Measurements from ENCODE around the gene CBFB.

CBFB gene

DNA sequence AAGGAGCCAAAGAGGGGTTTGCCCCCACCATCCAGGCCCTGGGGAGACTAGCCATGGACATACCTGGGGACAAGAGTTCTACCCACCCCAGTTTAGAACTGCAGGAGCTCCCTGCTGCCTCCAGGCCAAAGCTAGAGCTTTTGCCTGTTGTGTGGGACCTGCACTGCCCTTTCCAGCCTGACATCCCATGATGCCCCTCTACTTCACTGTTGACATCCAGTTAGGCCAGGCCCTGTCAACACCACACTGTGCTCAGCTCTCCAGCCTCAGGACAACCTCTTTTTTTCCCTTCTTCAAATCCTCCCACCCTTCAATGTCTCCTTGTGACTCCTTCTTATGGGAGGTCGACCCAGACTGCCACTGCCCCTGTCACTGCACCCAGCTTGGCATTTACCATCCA is 19.8 kb upstream of the CBFB start:
- H3K4me1 ChIP-seq (ENCODE audit: control extremely low read depth in 1 of 4, control insufficient read depth in 4 of 4, insufficient read depth in 4 of 4, low read length in 3 of 4), result peaks cover 0 to 12% (median 11%) of the 10 kb centered on the region in 4 experiments
- ChIA-PET CTCF (interaction anchor here (1.0 kb wide), 1 partner anchor 176 kb away, joined by 3 read pairs; no protein-coding TSS in a partner anchor), POLR2A (no interaction called here)
- H3K4me3 ChIP-seq (ENCODE audit: control insufficient read depth in 1 of 7, extremely low read depth in 1 of 7, insufficient read depth in 4 of 7, low read depth in 2 of 7, low read length in 6 of 7), result no peak overlapping the region
- no peaks in the 10 kb centered on the region for H3K9me3 ChIP-seq (ENCODE audit: control extremely low read depth in 1 of 5, control insufficient read depth in 4 of 5, insufficient read depth in 2 of 5, low read depth in 1 of 5, low read length in 4 of 5)
- H3K27me3 ChIP-seq (replicated peaks in 2 of 5; ENCODE audit: control insufficient read depth in 4 of 5, insufficient read depth in 5 of 5, low read length in 4 of 5), result peaks cover 0 to 9% (median 5%) of the 10 kb centered on the region in 5 experiments
- 86% methylated on average over 1 of the region's 1 CpG for WGBS (ENCODE audit: insufficient coverage)
- H3K36me3 ChIP-seq (ENCODE audit: control insufficient read depth in 4 of 4, insufficient read depth in 4 of 4, low read length in 3 of 4), result no peaks in the 10 kb centered on the region
- no peak overlapping the region for H3K27ac ChIP-seq (ENCODE audit: insufficient read depth in 1 of 2, low read depth in 1 of 2, low read length in 2 of 2, poor library complexity in 1 of 2, severe bottlenecking in 2 of 2)
- no peak for DNase-seq

DNA sequence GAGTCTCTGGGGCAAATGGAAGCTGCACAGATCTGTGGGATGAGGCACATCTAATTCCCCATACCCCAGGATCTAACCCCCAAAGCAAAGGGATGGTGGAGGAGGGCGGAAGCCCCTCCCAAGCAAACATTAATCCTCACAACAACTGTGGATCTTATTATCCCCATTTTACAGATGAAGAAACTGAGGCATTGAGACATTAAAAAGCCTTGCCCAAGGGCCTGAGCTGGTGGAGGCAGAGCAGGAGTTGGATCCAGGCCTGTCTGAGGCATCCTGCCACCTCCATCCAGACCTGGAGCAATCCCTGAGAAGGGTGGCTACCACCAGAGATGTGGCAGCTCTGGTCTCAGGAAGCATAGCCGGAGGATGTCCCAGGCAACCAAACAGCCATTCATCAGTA is 17.7 kb upstream of the CBFB start:
- WGBS (ENCODE audit: insufficient coverage), result 100% methylated on average over 1 of the region's 2 CpGs
- POLR2A ChIA-PET, result no interaction called here

DNA sequence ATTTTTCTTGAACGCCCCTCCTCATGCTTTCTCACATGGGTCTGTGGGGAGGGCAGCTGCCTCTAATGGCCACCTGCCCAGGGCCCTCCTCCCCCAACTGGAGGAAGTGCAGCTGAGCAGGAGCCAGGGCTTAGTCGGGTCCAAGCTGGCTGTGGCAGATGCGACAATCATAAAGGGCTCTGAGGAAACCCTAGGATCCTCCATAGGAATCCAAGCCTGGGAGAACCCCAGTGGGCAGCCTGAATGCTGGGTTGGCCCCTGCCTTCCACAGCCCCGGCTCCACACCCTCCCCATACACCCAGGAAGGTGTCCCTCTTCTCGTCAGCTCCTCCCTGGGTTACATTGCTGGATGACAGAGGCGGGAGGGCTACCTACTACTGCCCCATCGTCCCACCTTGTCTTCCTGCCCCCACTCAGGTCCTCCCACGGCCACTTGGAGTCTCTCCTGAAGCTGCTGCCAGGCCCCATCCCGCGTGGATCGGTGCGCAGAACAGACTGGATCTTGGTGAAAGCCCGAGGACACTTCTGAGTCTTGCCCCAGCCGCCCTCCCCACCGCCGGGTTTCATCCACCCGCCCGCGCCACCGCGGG is 15.6 kb upstream of the CBFB start:
- Histone ChIP-seq H3K4me3 (ENCODE audit: control insufficient read depth in 1 of 7, extremely low read depth in 1 of 7, insufficient read depth in 4 of 7, low read depth in 2 of 7, low read length in 6 of 7) (peak overlapping the region in 6 of 7 experiments; percentile 53 to 77 (median 62)), H3K27ac (ENCODE audit: insufficient read depth in 1 of 2, low read depth in 1 of 2, low read length in 2 of 2, poor library complexity in 1 of 2, severe bottlenecking in 2 of 2) (no peak overlapping the region), H3K36me3 (ENCODE audit: control insufficient read depth in 4 of 4, insufficient read depth in 4 of 4, low read length in 3 of 4) (no peaks in the 10 kb centered on the region), H3K4me1 (ENCODE audit: control extremely low read depth in 1 of 4, control insufficient read depth in 4 of 4, insufficient read depth in 4 of 4, low read length in 3 of 4) (peaks cover 0 to 18% (median 16%) of the 10 kb centered on the region in 4 experiments), H3K27me3 (replicated peaks in 2 of 5; ENCODE audit: control insufficient read depth in 4 of 5, insufficient read depth in 5 of 5, low read length in 4 of 5) (peaks cover 0 to 15% (median 13%) of the 10 kb centered on the region in 5 experiments), H3K9me3 (ENCODE audit: control extremely low read depth in 1 of 5, control insufficient read depth in 4 of 5, insufficient read depth in 2 of 5, low read depth in 1 of 5, low read length in 4 of 5) (no peaks in the 10 kb centered on the region)
- no peak for DNase-seq
- 6% methylated on average over 16 of the region's 21 CpGs for WGBS (ENCODE audit: insufficient coverage)
- ChIA-PET CTCF (interaction anchor here (0.6 to 9.0 kb wide), 20 partner anchors 9 to 146 kb away, joined by 3 to 65 read pairs (median 4); partner anchors contain the start of genes CBFB and TRADD), POLR2A (interaction anchor here (0.6 to 0.7 kb wide), 4 partner anchors 13 to 570 kb away, joined by 3 to 4 read pairs (median 3); no protein-coding TSS in a partner anchor)

More for the DNA sequence above, 17.7 kb upstream of the CBFB start:
- H3K4me1 ChIP-seq (ENCODE audit: control extremely low read depth in 1 of 4, control insufficient read depth in 4 of 4, insufficient read depth in 4 of 4, low read length in 3 of 4), result peaks cover 0 to 18% (median 16%) of the 10 kb centered on the region in 4 experiments
- no peak overlapping the region for H3K27ac ChIP-seq (ENCODE audit: insufficient read depth in 1 of 2, low read depth in 1 of 2, low read length in 2 of 2, poor library complexity in 1 of 2, severe bottlenecking in 2 of 2)
- H3K36me3 ChIP-seq (ENCODE audit: control insufficient read depth in 4 of 4, insufficient read depth in 4 of 4, low read length in 3 of 4), result no peaks in the 10 kb centered on the region
- no peak overlapping the region for H3K4me3 ChIP-seq (ENCODE audit: control insufficient read depth in 1 of 7, extremely low read depth in 1 of 7, insufficient read depth in 4 of 7, low read depth in 2 of 7, low read length in 6 of 7)
- peaks cover 0 to 16% (median 14%) of the 10 kb centered on the region in 5 experiments for H3K27me3 ChIP-seq (replicated peaks in 2 of 5; ENCODE audit: control insufficient read depth in 4 of 5, insufficient read depth in 5 of 5, low read length in 4 of 5)
- DNase-seq, result no peak
- CTCF ChIA-PET, result interaction anchor here (0.8 to 9.0 kb wide), 10 partner anchors 15 to 145 kb away, joined by 3 to 65 read pairs (median 3); no protein-coding TSS in a partner anchor
- H3K9me3 ChIP-seq (ENCODE audit: control extremely low read depth in 1 of 5, control insufficient read depth in 4 of 5, insufficient read depth in 2 of 5, low read depth in 1 of 5, low read length in 4 of 5), result no peaks in the 10 kb centered on the region

DNA sequence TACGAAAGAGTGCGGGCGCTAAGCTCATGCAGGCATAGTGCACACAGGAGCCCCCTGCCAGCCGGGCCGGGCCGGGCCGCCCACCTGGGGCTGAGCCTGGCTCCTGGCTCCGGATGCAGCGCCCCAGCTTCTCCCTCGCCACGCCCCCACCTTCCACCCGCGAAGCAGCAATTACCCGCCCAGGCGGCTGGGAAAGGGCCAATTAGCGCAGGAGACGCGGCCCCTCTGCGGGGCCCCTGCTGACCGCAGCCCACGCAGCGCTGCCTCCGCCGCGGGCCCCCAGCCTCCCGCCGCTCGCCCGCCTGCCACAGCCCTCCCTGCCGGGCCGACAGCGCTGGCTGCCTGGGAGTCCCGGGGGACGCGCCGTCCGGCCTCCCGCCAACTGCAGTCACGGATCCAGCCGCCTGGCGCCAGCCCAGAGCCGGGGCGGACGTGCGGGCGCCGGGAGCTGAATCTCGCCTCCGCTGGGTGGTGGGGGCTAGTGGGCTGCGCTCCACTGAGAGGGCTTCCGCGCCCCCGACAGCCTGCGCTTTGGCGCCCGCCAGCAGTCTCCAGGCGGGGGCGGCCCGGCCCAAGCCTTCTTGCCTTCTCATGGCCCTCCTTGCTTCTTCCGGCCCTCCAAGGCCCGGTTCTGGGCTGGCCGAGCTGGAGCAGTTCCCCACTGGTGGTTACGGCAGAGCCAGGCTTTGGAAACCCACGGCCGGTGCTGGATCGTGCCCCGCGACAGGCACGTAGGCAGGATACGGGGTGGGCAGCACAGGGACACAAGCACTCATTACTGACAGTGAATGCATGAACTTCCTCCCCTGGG is 14.9 kb upstream of the CBFB start:
- H3K27me3 ChIP-seq (replicated peaks in 2 of 5; ENCODE audit: control insufficient read depth in 4 of 5, insufficient read depth in 5 of 5, low read length in 4 of 5), result peaks cover 0 to 15% (median 13%) of the 10 kb centered on the region in 5 experiments
- ChIA-PET POLR2A (interaction anchor here (0.7 kb wide), 3 partner anchors 13 to 143 kb away, joined by 3 read pairs; no protein-coding TSS in a partner anchor), CTCF (interaction anchor here (0.6 to 9.0 kb wide), 15 partner anchors 10 to 145 kb away, joined by 3 to 65 read pairs (median 4); partner anchors contain the start of genes B3GNT9, CBFB and TRADD)
- peak; percentile 66 to 84 (median 79) for DNase-seq
- H3K4me3 ChIP-seq (ENCODE audit: control insufficient read depth in 1 of 7, extremely low read depth in 1 of 7, insufficient read depth in 4 of 7, low read depth in 2 of 7, low read length in 6 of 7), result peak overlapping the region; percentile 39 to 77 (median 55)
- under 1% methylated on average over 68 of the region's 70 CpGs for WGBS (ENCODE audit: insufficient coverage)
- peaks cover 0 to 18% (median 16%) of the 10 kb centered on the region in 4 experiments for H3K4me1 ChIP-seq (ENCODE audit: control extremely low read depth in 1 of 4, control insufficient read depth in 4 of 4, insufficient read depth in 4 of 4, low read length in 3 of 4)
- H3K36me3 ChIP-seq (ENCODE audit: control insufficient read depth in 4 of 4, insufficient read depth in 4 of 4, low read length in 3 of 4), result no peaks in the 10 kb centered on the region
- H3K27ac ChIP-seq (ENCODE audit: insufficient read depth in 1 of 2, low read depth in 1 of 2, low read length in 2 of 2, poor library complexity in 1 of 2, severe bottlenecking in 2 of 2), result no peak overlapping the region
- no peaks in the 10 kb centered on the region for H3K9me3 ChIP-seq (ENCODE audit: control extremely low read depth in 1 of 5, control insufficient read depth in 4 of 5, insufficient read depth in 2 of 5, low read depth in 1 of 5, low read length in 4 of 5)

DNA sequence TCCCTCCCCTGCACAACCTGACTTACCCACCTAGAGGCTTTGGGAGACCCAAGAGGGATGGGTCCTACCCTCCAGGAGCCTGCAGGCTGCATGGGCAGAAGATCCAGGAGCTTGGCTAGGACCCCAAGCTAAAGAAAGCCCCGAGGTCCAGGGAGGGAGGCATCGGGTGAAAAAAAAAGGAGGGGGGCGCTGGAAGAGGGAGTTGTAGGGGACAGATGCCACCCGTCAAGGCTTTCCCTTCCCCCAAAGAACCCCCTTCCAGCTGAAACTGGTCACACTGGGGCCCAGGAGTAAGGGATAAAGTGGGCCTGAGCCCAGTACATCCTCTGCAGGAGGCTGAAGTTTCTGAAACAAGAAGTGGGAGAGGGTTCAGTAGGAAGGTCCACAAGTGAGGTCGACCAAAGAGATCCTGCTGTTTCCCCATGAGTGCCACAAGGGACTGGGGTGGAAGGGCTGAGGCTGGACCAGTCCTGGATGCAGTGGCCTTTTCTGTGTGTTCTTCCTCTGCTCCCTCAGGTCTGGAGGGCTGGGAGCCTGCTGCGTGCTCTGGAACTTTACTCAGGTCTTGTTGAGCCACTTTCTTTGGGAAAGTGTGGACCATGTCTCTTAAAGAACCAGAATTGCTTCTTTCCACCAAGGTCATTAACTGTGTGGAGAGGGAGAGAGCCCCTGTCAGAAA is 14.2 kb upstream of the CBFB start:
- H3K36me3 ChIP-seq (ENCODE audit: control insufficient read depth in 4 of 4, insufficient read depth in 4 of 4, low read length in 3 of 4), result no peaks in the 10 kb centered on the region
- H3K4me1 ChIP-seq (ENCODE audit: control extremely low read depth in 1 of 4, control insufficient read depth in 4 of 4, insufficient read depth in 4 of 4, low read length in 3 of 4), result peaks cover 0 to 18% (median 16%) of the 10 kb centered on the region in 4 experiments
- no peaks in the 10 kb centered on the region for H3K9me3 ChIP-seq (ENCODE audit: control extremely low read depth in 1 of 5, control insufficient read depth in 4 of 5, insufficient read depth in 2 of 5, low read depth in 1 of 5, low read length in 4 of 5)
- CTCF ChIA-PET, result interaction anchor here (0.9 to 9.0 kb wide), 8 partner anchors 12 to 141 kb away, joined by 3 to 65 read pairs (median 5); partner anchors contain the start of genes B3GNT9 and CBFB
- 36% methylated on average over 3 of the region's 6 CpGs for WGBS (ENCODE audit: insufficient coverage)
- no peak for DNase-seq
- H3K27me3 ChIP-seq (replicated peaks in 2 of 5; ENCODE audit: control insufficient read depth in 4 of 5, insufficient read depth in 5 of 5, low read length in 4 of 5), result peaks cover 0 to 15% (median 13%) of the 10 kb centered on the region in 5 experiments
- H3K4me3 ChIP-seq (ENCODE audit: control insufficient read depth in 1 of 7, extremely low read depth in 1 of 7, insufficient read depth in 4 of 7, low read depth in 2 of 7, low read length in 6 of 7), result peak overlapping the region in 6 of 7 experiments; percentile 53 to 77 (median 62)
- POLR2A ChIA-PET, result no interaction called here
- no peak overlapping the region for H3K27ac ChIP-seq (ENCODE audit: insufficient read depth in 1 of 2, low read depth in 1 of 2, low read length in 2 of 2, poor library complexity in 1 of 2, severe bottlenecking in 2 of 2)

DNA sequence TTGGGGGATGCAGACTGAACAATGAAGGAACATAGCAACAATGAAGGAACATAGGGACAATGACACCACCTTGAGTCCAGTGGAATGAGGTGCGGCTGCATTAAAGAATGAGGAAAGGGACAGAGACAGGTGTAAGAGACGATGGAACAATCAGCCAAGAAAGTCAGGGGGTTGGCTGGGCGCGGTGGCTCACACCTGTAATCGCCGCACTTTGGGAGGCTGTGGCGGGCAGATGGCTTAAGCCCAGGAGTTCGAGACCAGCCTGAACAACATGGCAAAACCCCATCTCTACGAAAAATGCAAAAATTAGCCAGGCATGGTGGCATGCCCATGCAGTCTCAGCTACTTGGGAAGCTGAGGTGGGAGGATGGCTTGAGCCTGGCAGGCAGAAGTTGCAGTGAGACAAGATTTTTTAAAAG is 13.6 kb upstream of the CBFB start:
- DNase-seq, result peak in 1 of 3 donors; percentile 15
- 98% methylated on average over 9 of the region's 9 CpGs for WGBS (ENCODE audit: insufficient coverage)
- Histone ChIP-seq H3K4me3 (ENCODE audit: control insufficient read depth in 1 of 7, extremely low read depth in 1 of 7, insufficient read depth in 4 of 7, low read depth in 2 of 7, low read length in 6 of 7) (no peak overlapping the region), H3K9me3 (ENCODE audit: control extremely low read depth in 1 of 5, control insufficient read depth in 4 of 5, insufficient read depth in 2 of 5, low read depth in 1 of 5, low read length in 4 of 5) (no peaks in the 10 kb centered on the region), H3K36me3 (ENCODE audit: control insufficient read depth in 4 of 4, insufficient read depth in 4 of 4, low read length in 3 of 4) (no peaks in the 10 kb centered on the region), H3K27ac (ENCODE audit: insufficient read depth in 1 of 2, low read depth in 1 of 2, low read length in 2 of 2, poor library complexity in 1 of 2, severe bottlenecking in 2 of 2) (no peak overlapping the region), H3K27me3 (replicated peaks in 2 of 5; ENCODE audit: control insufficient read depth in 4 of 5, insufficient read depth in 5 of 5, low read length in 4 of 5) (peaks cover 0 to 15% (median 13%) of the 10 kb centered on the region in 5 experiments), H3K4me1 (ENCODE audit: control extremely low read depth in 1 of 4, control insufficient read depth in 4 of 4, insufficient read depth in 4 of 4, low read length in 3 of 4) (peaks cover 0 to 18% (median 16%) of the 10 kb centered on the region in 4 experiments)
- CTCF ChIA-PET, result interaction anchor here (1.2 to 9.1 kb wide), 5 partner anchors 36 to 141 kb away, joined by 3 to 206 read pairs (median 9); no protein-coding TSS in a partner anchor
- POLR2A ChIA-PET, result no interaction called here

Measured in common myeloid progenitor, CD34-positive (primary cell).